Measurements from ENCODE around the gene SEMA5A.

SEMA5A gene

DNA sequence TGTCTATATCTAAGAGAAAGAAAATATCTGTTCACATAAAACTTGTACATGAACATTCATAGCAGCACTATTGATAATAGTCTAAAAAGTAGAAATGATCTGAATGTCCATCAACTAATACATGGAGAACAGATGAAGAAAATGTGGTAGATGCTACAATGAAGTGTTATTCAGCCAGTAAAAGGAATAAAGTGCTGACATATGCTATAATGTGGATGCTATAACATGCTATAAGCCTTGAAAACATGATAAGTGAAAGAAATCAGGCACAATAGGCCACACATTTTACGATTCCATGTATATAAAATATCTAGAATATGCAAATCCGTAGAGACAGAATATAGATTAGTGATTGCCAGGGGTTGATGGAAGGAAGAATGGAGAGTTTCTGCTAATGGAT, 146.8 kb downstream of the SEMA5A start:
- no peak for DNase-seq
- TF ChIP-seq, protein P1, sequence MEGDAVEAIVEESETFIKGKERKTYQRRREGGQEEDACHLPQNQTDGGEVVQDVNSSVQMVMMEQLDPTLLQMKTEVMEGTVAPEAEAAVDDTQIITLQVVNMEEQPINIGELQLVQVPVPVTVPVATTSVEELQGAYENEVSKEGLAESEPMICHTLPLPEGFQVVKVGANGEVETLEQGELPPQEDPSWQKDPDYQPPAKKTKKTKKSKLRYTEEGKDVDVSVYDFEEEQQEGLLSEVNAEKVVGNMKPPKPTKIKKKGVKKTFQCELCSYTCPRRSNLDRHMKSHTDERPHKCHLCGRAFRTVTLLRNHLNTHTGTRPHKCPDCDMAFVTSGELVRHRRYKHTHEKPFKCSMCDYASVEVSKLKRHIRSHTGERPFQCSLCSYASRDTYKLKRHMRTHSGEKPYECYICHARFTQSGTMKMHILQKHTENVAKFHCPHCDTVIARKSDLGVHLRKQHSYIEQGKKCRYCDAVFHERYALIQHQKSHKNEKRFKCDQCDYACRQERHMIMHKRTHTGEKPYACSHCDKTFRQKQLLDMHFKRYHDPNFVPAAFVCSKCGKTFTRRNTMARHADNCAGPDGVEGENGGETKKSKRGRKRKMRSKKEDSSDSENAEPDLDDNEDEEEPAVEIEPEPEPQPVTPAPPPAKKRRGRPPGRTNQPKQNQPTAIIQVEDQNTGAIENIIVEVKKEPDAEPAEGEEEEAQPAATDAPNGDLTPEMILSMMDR (IDR thresholded peaks at IDR 0.05; ENCODE audit: low read depth, low read length): no peak
- Histone ChIP-seq H3K4me1 (no peaks in the 10 kb centered on the region), H3K27me3 (no peaks in the 10 kb centered on the region), H3K36me3 (no peaks in the 10 kb centered on the region), H3K4me3 (ENCODE audit: low read depth, low read length) (no peak overlapping the region), H3K9me3 (no peaks in the 10 kb centered on the region)

DNA sequence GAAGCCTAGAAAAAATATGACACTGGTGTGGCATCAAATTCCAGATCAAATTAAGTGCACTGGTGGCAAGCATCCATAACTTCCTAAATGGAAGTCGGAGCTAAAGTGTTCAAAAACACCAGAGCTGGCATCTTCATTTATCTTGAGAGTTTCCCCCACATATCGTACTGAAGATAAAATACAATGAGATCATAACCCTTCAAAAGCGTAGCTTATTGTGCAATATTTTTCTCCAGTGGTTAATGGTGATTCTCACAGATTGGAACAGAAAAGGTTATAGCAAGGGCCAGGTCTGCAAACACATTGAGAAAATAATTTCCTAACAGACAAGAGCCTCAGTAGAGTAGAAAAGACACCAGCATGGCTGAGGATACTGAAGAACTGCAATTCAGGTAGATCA, 147.6 kb downstream of the SEMA5A start:
- H3K4me3 ChIP-seq (ENCODE audit: low read depth, low read length): no peak overlapping the region
- no peaks in the 10 kb centered on the region for H3K9me3 ChIP-seq
- no peaks in the 10 kb centered on the region for H3K27me3 ChIP-seq
- no peaks in the 10 kb centered on the region for H3K4me1 ChIP-seq
- TF ChIP-seq, protein P1 (IDR thresholded peaks at IDR 0.05; ENCODE audit: low read depth, low read length): no peak
- DNase-seq: no peak
- H3K36me3 ChIP-seq: no peaks in the 10 kb centered on the region

DNA sequence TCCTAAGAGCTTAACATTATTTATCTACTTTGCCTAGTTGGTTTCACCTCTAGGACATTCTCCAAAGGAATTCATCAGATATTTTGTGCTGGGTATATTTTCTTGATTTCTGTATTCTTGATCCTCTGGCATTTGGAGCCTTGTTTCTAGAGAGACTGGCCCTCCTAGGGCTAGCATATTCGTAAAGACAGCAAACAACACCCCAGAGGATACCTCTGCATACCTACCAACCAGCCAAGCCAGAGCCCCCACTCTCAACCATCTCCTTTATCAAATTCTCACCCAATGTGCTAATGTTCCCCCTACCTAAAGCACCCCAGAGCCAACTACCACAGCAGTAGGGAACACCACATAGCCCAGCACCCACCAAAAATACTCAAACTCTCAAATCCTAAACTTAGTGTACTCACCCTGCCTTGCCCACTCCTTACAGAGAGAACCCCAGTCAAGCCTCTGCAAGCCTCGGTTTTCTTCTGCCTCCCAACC, 149.5 kb downstream of the SEMA5A start:
- H3K4me1 ChIP-seq: no peaks in the 10 kb centered on the region
- no peaks in the 10 kb centered on the region for H3K27me3 ChIP-seq
- no peak for DNase-seq
- H3K36me3 ChIP-seq: no peaks in the 10 kb centered on the region
- no peak overlapping the region for H3K4me3 ChIP-seq (ENCODE audit: low read depth, low read length)
- TF ChIP-seq, protein P1 (IDR thresholded peaks at IDR 0.05; ENCODE audit: low read depth, low read length): no peak
- no peaks in the 10 kb centered on the region for H3K9me3 ChIP-seq

DNA sequence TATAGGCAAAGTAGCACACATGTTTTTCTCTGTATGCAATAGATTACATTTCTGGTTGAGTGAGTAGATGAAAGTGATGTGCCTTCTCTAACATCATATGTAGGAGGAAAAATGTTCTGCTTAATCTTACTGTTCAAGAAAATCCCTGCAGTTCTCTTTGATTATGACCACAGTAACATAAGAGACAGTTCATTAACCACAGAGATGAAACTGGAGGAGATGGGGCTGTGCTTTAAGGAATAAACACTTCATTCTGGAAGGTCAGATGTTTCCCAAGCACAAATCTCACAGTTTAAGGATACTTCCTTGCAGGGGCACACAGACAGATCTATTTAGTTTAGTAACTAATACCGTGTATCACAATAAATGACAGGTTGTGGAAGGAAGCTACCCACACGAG, 150.2 kb downstream of the SEMA5A start:
- TF ChIP-seq, protein P1 (IDR thresholded peaks at IDR 0.05; ENCODE audit: low read depth, low read length): no peak
- Histone ChIP-seq H3K36me3 (no peaks in the 10 kb centered on the region), H3K27me3 (no peaks in the 10 kb centered on the region), H3K9me3 (no peaks in the 10 kb centered on the region), H3K4me3 (ENCODE audit: low read depth, low read length) (no peak overlapping the region), H3K4me1 (no peaks in the 10 kb centered on the region)
- DNase-seq: no peak

DNA sequence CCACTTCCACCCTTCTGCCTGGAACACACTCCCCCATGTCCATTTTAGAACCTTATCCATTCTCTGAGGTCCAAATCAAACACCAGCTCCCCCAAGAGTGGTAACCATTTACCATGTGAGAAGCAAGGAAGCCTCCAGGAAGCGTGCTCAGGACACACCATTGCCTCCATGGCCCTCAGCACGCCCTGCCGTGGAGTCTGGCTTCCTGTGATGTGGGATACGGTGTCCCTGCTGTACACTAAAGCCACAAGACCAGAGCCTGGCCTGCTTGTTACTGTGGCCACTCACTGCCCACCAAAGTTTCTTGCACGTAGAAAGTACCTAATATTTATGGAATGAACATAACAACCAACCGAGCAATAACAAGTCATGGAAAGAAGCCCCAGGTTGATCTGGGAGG, 151.7 kb downstream of the SEMA5A start:
- Histone ChIP-seq H3K4me1 (no peaks in the 10 kb centered on the region), H3K36me3 (no peaks in the 10 kb centered on the region), H3K9me3 (no peaks in the 10 kb centered on the region), H3K4me3 (ENCODE audit: low read depth, low read length) (no peak overlapping the region), H3K27me3 (no peaks in the 10 kb centered on the region)
- TF ChIP-seq, protein P1 (IDR thresholded peaks at IDR 0.05; ENCODE audit: low read depth, low read length): no peak
- no peak for DNase-seq

DNA sequence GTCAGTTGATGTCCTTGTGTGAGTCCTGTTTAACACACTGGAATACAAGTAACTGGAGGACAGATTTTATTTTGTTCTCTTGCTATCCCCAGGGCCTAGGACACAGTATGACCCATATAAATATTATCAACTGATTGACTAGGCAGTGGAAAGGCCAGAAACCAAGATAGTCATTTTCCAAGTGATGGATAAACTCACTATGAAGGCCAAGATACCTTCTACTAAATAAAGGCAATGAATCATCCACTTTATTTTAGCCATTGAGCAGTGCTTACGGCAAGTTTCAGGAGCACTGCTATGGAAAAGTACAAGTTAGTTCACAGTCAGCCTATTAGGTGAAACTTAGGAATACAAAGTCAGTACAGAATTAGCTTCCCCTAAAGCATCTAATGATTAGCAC, 153.2 kb downstream of the SEMA5A start:
- H3K4me1 ChIP-seq: no peaks in the 10 kb centered on the region

More for the DNA sequence above, 153.2 kb downstream of the SEMA5A start:
- no peaks in the 10 kb centered on the region for H3K36me3 ChIP-seq
- no peak for DNase-seq
- H3K4me3 ChIP-seq (ENCODE audit: low read depth, low read length): no peak overlapping the region
- H3K27me3 ChIP-seq: no peaks in the 10 kb centered on the region
- H3K9me3 ChIP-seq: no peaks in the 10 kb centered on the region
- TF ChIP-seq, protein P1 (IDR thresholded peaks at IDR 0.05; ENCODE audit: low read depth, low read length): no peak
